Measurements from ENCODE around the gene SLC2A5.
"Not testable (repeated sequence)": the region's sequence is repeated elsewhere in the genome, so short reads cannot be mapped to it uniquely, and the experiment has no call there.

SLC2A5 gene

DNA sequence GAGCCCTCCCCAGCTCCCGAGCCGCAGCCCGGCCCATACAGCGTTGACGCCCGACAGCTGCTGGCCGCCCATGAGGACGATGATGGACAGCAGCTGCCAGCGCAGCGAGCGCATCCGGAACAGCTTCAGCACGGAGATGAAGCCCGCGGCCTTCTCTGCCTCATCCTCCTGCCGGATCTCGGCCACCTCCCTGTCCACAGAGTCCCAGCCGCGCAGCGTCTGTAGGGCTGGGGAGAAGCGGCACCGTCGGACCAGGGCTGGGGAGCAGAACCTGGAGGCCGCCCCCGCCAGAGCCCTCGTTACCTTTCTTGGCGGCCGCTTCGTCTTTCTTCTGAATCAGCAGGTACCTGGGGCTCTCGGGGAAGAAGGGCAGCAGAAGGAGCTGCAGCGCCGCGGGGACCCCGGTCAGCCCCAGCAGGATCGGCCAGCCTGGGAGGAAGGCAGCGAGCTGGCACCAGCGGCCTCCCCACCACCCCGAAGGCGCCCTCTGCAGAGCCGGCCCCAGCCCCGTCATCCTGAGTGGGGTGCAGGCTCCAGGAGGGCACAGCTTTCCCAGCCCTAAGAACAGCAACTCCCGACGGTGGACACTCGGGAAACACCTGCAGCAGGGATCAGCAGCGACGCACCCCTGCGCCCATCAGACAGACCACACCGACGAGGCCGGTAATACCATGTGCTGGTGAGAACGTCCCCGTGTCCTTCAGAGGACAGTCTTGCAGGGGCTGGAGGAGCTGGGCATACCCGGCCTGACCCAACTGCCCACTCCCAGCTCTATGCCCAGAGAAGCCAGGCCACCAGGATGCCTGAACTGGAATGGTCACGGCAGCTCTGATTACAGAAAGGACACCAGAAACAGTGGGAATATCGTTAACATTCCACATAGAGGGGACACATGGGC is 29.4 kb downstream of the SLC2A5 start:
- H3K36me3 ChIP-seq, result peaks cover 82% of the 10 kb centered on the region
- no peaks in the 10 kb centered on the region for H3K27me3 ChIP-seq
- no peaks in the 10 kb centered on the region for H4K20me1 ChIP-seq
- TF ChIP-seq Cebpa-rat (IDR thresholded peaks at IDR 0.05), result no peak
- H3K9me3 ChIP-seq, result peaks cover 15% of the 10 kb centered on the region
- no peak overlapping the region for H3K4me2 ChIP-seq
- no peak overlapping the region for H3K4me3 ChIP-seq
- no peak overlapping the region for H3K27ac ChIP-seq
- H3K4me1 ChIP-seq, result peaks cover 38% of the 10 kb centered on the region
- H3K9ac ChIP-seq, result no peak overlapping the region

DNA sequence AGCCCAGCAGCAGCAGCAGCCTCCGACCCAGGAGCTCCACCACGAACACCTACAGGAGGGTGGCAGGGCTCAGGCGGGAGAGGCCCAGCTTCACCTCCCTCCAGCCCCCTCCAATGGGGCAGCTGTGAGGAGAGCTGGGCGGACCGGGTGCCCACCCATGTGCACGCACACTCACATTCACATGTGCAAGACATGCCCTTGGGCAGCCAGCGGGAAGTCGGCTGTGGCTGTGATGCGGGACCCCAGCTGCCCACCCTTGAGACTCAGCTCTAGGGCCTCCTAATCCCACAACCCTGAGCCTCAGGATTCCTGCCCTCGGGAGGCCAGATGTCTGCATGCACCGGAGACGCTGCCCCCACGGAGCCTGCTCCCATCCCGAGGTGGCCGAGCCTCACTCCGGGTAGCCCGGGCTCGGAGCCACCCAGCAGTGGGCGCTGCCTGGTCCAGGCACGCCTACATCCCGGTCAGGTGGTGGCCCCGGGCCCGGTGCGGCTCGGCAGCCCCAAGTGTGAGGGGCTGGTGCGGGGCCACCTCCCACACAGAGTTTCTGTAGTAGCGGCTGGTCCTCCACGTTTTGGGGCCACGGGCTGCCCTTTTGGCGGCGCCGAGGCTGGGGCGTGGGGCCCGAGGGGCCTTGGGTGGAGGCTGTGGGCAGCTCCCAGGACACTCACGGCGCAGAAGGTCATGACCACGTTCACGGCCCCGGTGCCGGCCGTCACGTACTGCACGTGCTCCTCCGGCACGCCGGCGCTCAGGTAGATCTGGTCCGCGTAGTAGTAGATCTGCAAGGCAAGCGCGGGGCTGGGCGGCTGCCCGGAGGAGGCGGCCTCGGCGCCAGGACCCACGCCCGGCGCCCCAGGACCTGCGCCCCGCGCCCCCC is 30.3 kb downstream of the SLC2A5 start:
- peaks cover 24% of the 10 kb centered on the region for H3K9me3 ChIP-seq
- peaks cover 80% of the 10 kb centered on the region for H3K36me3 ChIP-seq
- no peaks in the 10 kb centered on the region for H3K27me3 ChIP-seq
- H4K20me1 ChIP-seq, result no peaks in the 10 kb centered on the region
- no peak overlapping the region for H3K27ac ChIP-seq
- no peak overlapping the region for H3K9ac ChIP-seq
- no peak for TF ChIP-seq Cebpa-rat (IDR thresholded peaks at IDR 0.05)
- H3K4me1 ChIP-seq, result peaks cover 38% of the 10 kb centered on the region
- H3K4me2 ChIP-seq, result no peak overlapping the region
- no peak overlapping the region for H3K4me3 ChIP-seq

DNA sequence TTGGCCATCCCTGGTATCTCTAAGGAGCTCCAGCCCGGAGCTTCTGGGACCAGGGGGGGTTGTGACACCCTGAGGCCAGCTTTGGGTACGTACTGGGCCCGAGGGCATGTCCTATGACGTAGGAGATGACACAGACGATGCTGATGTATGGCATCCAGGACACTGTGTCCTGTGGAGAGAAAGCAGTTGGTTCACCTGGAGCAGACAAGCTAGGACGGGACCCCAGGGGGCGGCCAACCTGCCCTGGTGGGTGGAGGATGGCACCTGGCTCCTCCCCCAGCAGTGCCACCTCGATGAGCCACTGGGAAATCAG is 31.1 kb downstream of the SLC2A5 start:
- H3K27me3 ChIP-seq, result no peaks in the 10 kb centered on the region
- H3K4me3 ChIP-seq, result no peak overlapping the region
- peaks cover 28% of the 10 kb centered on the region for H3K9me3 ChIP-seq
- no peak overlapping the region for H3K9ac ChIP-seq
- H4K20me1 ChIP-seq, result no peaks in the 10 kb centered on the region
- H3K36me3 ChIP-seq, result peaks cover 76% of the 10 kb centered on the region
- H3K27ac ChIP-seq, result peak overlapping the region; percentile 18; the same call in 1 of the 2 replicates
- peak overlapping the region; percentile 66 for H3K4me2 ChIP-seq
- no peak for TF ChIP-seq Cebpa-rat (IDR thresholded peaks at IDR 0.05)
- H3K4me1 ChIP-seq, result peaks cover 34% of the 10 kb centered on the region

DNA sequence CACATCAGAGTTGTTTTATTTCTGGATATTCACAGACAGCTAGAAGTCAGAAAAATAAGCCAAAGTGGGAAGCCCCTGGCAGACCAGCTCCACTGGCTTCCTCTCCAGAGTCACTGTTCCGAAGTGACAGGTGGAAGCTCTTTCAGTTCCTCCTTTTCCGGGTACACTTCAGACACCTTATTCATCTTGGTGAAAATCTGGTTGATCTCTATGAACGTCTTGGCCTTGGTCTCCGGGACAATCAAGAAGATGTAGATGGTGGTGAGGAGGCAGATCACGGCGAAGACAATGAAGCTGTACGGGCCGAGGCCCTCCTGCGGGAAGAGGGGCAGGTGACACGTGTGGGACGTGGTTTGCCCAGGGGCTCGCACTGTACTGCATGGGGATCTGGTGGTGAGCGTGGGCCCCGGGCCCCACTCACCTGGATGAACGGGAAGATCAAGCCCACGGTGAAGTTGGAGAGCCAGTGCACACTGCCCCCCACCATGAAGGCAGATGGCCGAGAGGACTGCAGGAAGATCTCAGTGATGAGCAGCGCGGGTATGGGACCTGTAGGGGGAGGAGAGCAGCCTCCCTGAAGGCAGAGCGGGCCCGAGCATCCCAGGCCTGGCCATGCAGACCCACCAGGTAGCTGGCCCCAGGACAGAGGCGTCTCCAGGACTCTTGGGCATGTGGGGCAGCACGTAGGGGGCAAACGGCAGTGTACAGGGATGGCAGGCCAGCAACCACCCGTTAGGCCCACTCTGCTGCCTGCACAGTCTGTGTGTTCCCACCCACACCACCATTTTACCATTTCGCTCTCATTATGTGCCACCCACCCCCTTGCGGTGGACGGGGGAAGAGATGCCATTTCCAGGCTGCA is 31.7 kb downstream of the SLC2A5 start:
- Histone ChIP-seq H3K4me3 (no peak overlapping the region), H3K4me1 (peaks cover 29% of the 10 kb centered on the region)

DNA sequence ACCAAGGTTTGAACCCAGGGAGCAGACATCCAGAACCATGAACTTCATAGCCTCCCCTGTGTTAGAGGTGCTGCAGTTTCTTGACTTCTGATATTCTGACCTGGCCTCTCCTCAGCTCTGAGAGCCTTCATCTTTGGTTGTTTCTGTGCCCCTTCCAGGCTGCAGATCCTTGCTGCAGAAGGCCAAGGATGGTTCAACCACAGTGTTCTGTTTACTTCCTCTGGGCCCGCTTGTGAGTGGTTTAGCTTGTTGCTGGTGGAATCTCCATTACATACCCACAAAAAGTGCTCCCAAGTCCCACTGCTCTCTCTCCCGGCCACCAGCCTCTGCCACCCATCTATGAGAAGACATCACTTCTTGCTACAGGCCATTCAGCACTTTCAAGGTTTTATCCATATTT is 34.2 kb downstream of the SLC2A5 start:
- peaks cover 57% of the 10 kb centered on the region for H3K9me3 ChIP-seq
- no peak overlapping the region for H3K9ac ChIP-seq
- peaks cover 53% of the 10 kb centered on the region for H3K36me3 ChIP-seq
- H3K27ac ChIP-seq, result no peak overlapping the region
- H3K4me3 ChIP-seq, result no peak overlapping the region
- H4K20me1 ChIP-seq, result no peaks in the 10 kb centered on the region
- H3K27me3 ChIP-seq, result no peaks in the 10 kb centered on the region
- H3K4me2 ChIP-seq, result no peak overlapping the region
- H3K4me1 ChIP-seq, result peaks cover 29% of the 10 kb centered on the region
- no peak for TF ChIP-seq Cebpa-rat (IDR thresholded peaks at IDR 0.05)

More for the DNA sequence above, 31.7 kb downstream of the SLC2A5 start:
- no peak for TF ChIP-seq Cebpa-rat (IDR thresholded peaks at IDR 0.05)
- H3K27ac ChIP-seq, result peak overlapping the region; percentile 18; the same call in 1 of the 2 replicates
- no peak overlapping the region for H3K9ac ChIP-seq
- peak overlapping the region; percentile 66 for H3K4me2 ChIP-seq
- H3K9me3 ChIP-seq, result peaks cover 32% of the 10 kb centered on the region
- H4K20me1 ChIP-seq, result no peaks in the 10 kb centered on the region
- no peaks in the 10 kb centered on the region for H3K27me3 ChIP-seq
- peaks cover 71% of the 10 kb centered on the region for H3K36me3 ChIP-seq

DNA sequence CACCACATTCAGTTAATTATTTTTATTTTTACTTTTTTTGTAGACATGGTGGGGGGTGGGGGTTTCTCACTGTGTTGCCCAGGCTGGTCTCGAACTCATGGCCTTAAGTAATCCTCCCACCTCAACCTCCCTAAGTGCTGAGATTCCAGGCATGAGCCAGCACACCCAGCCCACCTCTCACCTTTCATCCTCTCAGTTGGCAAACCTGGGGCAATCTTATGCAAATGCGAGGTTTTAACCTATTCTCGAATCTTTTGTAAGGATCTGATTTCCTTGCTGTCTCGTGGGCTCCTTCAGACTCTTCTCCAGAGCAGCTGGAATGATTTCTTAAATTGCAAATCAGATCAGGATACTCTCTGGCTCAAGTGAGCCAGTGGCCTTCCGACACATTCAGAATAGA is 36.1 kb downstream of the SLC2A5 start:
- H3K27ac ChIP-seq, result no peak overlapping the region
- peaks cover 27% of the 10 kb centered on the region for H3K4me1 ChIP-seq
- peaks cover 34% of the 10 kb centered on the region for H3K36me3 ChIP-seq
- no peak for TF ChIP-seq Cebpa-rat (IDR thresholded peaks at IDR 0.05)
- no peak overlapping the region for H3K9ac ChIP-seq
- H3K9me3 ChIP-seq, result peaks cover 69% of the 10 kb centered on the region
- no peak overlapping the region for H3K4me3 ChIP-seq
- no peak overlapping the region for H3K4me2 ChIP-seq
- H3K27me3 ChIP-seq, result no peaks in the 10 kb centered on the region
- H4K20me1 ChIP-seq, result no peaks in the 10 kb centered on the region

DNA sequence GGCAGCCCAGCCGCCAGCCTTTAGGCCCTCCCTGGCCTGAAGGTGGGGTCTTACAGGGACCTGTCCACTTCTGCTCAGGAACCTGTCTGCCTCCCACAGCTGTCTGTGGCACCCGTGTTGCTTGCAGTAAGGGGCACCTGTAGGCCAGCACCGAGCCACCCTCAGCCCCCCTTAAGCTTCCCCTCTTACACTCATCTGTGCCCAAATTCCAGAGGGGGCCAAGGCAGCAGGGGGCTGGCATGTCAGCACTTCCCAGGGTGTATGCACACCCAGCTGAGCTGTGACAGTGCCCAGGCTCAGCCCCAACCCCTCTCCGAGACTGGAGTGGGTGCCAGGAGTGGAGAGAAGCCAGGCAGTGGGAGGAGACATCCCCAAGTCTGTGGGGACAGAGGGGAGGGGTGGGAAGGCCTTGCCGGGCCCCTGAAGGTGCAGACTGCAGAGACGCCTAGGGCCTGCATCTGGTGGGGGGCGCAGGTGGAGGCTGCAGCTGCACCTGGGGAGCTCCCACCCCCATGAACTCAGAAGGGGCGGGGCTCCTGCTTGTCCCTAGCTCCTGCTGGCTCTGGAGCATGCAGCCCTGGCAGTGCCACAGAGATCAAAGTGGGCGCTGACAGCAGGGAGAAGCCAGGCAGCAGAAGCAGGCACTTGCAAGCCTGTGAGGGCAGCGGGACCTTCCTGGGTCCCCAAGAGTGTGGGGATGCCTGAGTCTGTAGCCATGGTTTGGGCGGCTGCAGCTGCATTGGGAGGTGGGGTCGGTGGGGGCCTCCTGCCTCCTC is 37.8 kb downstream of the SLC2A5 start:
- peaks cover 27% of the 10 kb centered on the region for H3K36me3 ChIP-seq
- H3K4me3 ChIP-seq, result 0 out of 2 replicates have a peak overlapping the region, but pooled peaks have one; percentile 13
- H3K9me3 ChIP-seq, result peaks cover 69% of the 10 kb centered on the region
- peaks cover 10% of the 10 kb centered on the region for H3K4me1 ChIP-seq
- H3K9ac ChIP-seq, result no peak overlapping the region
- H3K4me2 ChIP-seq, result no peak overlapping the region
- no peaks in the 10 kb centered on the region for H3K27me3 ChIP-seq
- no peak for TF ChIP-seq Cebpa-rat (IDR thresholded peaks at IDR 0.05)
- H4K20me1 ChIP-seq, result no peaks in the 10 kb centered on the region
- H3K27ac ChIP-seq, result no peak overlapping the region

DNA sequence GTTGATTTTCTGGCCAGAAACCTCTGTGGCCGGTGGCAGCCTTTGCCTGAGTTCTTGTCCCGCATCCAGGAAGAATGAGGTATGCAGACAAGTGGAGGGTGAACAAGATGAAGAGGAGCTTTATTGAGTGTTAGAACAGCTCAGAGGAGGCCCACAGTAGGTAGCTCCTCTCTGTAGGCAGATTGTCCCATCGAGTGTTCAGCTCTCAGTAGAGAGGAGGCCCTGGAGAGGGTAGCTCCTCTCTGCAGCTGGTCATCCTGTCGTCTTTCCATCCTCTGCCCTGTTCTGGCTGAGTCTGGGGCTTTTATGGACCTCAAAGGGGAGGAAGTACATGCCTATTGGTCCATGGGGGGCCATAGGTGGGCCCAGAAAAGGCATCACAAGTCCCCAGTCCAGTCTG is 38.4 kb downstream of the SLC2A5 start:
- peaks cover 24% of the 10 kb centered on the region for H3K36me3 ChIP-seq
- not testable (repeated sequence) for H3K4me1 ChIP-seq, H3K27ac ChIP-seq, H3K27me3 ChIP-seq, H4K20me1 ChIP-seq, H3K9ac ChIP-seq, H3K4me2 ChIP-seq
- H3K9me3 ChIP-seq, result peaks cover 65% of the 10 kb centered on the region
- H3K4me3 ChIP-seq, result 0 out of 2 replicates have a peak overlapping the region, but pooled peaks have one; percentile 13
